ENCODE measurements around the gene CAPZB. TPM values are rescaled to one million over a fixed set of nuclear protein-coding genes. Genes with fewer than 3 reads are reported as not detected.

CAPZB gene
- total and polyA plus RNA-seq, 2 of the 4 experiments (the other 2 are of a cell fraction), result 216 to 304 TPM

DNA sequence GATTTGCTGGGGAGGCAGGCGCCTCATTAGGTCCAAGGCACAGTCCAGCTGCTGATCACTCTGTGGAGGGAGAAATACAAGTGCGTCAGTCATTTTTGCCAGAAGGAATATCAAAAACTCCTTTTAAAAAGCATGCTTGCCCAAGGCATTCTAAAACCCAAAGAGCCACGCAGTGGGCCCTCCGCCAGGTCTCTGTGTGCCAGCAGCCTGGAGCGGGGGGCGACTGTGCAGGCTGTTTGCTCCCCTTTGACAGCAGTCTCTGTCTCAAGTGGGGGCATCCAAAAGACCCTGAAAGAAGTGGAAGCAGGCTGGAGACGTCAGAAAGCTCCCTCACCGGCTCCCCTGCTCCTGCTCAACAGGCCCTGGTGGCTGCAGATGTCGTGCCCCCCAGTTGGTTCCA, 65.6 kb downstream of the CAPZB start:
- Histone ChIP-seq H3K4me2 (ENCODE audit: low read depth, low read length) (no peak overlapping the region), H3K4me1 (ENCODE audit: control insufficient read depth, insufficient read depth, low read length) (peaks cover 38% of the 10 kb centered on the region), H3K9ac (ENCODE audit: low read depth, low read length) (no peak overlapping the region), H4K8ac (ENCODE audit: low read depth in 2 of 2, low read length in 2 of 2) (peak overlapping the region in 1 of 2 experiments; percentile 70; a peak in 1 of 4 replicates), H3K4me3 (ENCODE audit: insufficient read depth, low read depth, low read length) (no peak overlapping the region), H2BK15ac (ENCODE audit: low read depth, low read length) (0 out of 3 replicates have a peak overlapping the region, but pooled peaks have one; percentile 19), H3K56ac (ENCODE audit: extremely low read depth, insufficient read depth, low read length) (no peak overlapping the region), H2BK120ac (ENCODE audit: low read depth, low read length) (peak overlapping the region; percentile 84), H2AK5ac (ENCODE audit: low read depth, low read length) (peak overlapping the region; percentile 43; the same call in 1 of the 2 replicates), H3K27me3 (ENCODE audit: control insufficient read depth, insufficient read depth, low read length) (no peaks in the 10 kb centered on the region), H2BK5ac (ENCODE audit: low read depth, low read length, poor library complexity, severe bottlenecking) (peak overlapping the region; percentile 86), H4K20me1 (ENCODE audit: insufficient read depth, low read length) (peaks cover 94% of the 10 kb centered on the region), H2AFZ (replicated peaks; ENCODE audit: low read length, poor library complexity) (no peak overlapping the region), H2AK9ac (replicated peaks; ENCODE audit: low read depth, low read length, poor library complexity) (no peak overlapping the region), H3K9me3 (ENCODE audit: control insufficient read depth, insufficient read depth, low read length) (no peaks in the 10 kb centered on the region), H3K23ac (ENCODE audit: low read depth, low read length) (peak overlapping the region; percentile 86), H4K5ac (ENCODE audit: low read depth, low read length) (peak overlapping the region; percentile 72; the same call in 1 of the 2 replicates), H3K18ac (ENCODE audit: low read depth, low read length) (peak overlapping the region; percentile 24), H4K91ac (ENCODE audit: insufficient read depth, low read depth, low read length) (peak overlapping the region; percentile 53; the same call in 1 of the 2 replicates), H3K36me3 (ENCODE audit: control insufficient read depth, insufficient read depth, low read length) (peaks cover 24% of the 10 kb centered on the region), H3K14ac (replicated peaks; ENCODE audit: low read depth, low read length) (peak overlapping the region; percentile 69), H3K27ac (ENCODE audit: insufficient read depth, low read length) (peak overlapping the region; percentile 14; the same call in 1 of the 2 replicates), H3K79me1 (ENCODE audit: low read depth in 1 of 2, low read length in 2 of 2) (peaks cover 39 to 96% of the 10 kb centered on the region in 2 experiments), H3K4ac (ENCODE audit: low read depth, low read length) (peak overlapping the region; percentile 85), H2BK20ac (ENCODE audit: low read depth, low read length) (peak overlapping the region; percentile 67; the same call in 1 of the 2 replicates), H3K9me1 (ENCODE audit: insufficient read depth, low read length) (peaks cover 47% of the 10 kb centered on the region)
- BruUV-seq (replicated peaks), result no TSS peak
- in situ Hi-C loops (cut with MboI; ENCODE audit: low sequenced_read_pairs) (no loop called here), intact Hi-C loops (cut with micrococcal nuclease) (no loop called here), dilution Hi-C loops (cut with HindIII; ENCODE audit: low sequenced_read_pairs, unreplicated experiment) (no loop called here)
- DNase-seq, result no peak
- TF ChIP-seq SMC3 (IDR thresholded peaks at IDR 0.05; ENCODE audit: low read depth, low read length) (no peak), RCOR1 (IDR thresholded peaks at IDR 0.05; ENCODE audit: insufficient replicate concordance, low read length) (no peak), CHD1 (IDR thresholded peaks at IDR 0.05; ENCODE audit: low read depth, low read length) (no peak), RAD21 (IDR thresholded peaks at IDR 0.05; ENCODE audit: low read length) (no peak), NFE2L2 (IDR thresholded peaks at IDR 0.05; ENCODE audit: low read depth, low read length) (no peak), FOS (IDR thresholded peaks at IDR 0.05; ENCODE audit: low read depth, low read length) (no peak), MAFK (IDR thresholded peaks at IDR 0.05; ENCODE audit: low read depth, low read length) (no peak), MXI1 (IDR thresholded peaks at IDR 0.05; ENCODE audit: borderline replicate concordance, low read depth, low read length) (no peak), POLR2A (IDR thresholded peaks at IDR 0.05; ENCODE audit: low read depth, low read length) (no peak), RFX5 (IDR thresholded peaks at IDR 0.05; ENCODE audit: low read depth, low read length) (no peak), BHLHE40 (IDR thresholded peaks at IDR 0.05; ENCODE audit: low read depth, low read length) (no peak)
- TF ChIP-seq, protein P1, sequence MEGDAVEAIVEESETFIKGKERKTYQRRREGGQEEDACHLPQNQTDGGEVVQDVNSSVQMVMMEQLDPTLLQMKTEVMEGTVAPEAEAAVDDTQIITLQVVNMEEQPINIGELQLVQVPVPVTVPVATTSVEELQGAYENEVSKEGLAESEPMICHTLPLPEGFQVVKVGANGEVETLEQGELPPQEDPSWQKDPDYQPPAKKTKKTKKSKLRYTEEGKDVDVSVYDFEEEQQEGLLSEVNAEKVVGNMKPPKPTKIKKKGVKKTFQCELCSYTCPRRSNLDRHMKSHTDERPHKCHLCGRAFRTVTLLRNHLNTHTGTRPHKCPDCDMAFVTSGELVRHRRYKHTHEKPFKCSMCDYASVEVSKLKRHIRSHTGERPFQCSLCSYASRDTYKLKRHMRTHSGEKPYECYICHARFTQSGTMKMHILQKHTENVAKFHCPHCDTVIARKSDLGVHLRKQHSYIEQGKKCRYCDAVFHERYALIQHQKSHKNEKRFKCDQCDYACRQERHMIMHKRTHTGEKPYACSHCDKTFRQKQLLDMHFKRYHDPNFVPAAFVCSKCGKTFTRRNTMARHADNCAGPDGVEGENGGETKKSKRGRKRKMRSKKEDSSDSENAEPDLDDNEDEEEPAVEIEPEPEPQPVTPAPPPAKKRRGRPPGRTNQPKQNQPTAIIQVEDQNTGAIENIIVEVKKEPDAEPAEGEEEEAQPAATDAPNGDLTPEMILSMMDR (conservative IDR thresholded peaks at IDR 0.05; ENCODE audit: low read depth, low read length), result no peak
- TF ChIP-seq, protein P2, sequence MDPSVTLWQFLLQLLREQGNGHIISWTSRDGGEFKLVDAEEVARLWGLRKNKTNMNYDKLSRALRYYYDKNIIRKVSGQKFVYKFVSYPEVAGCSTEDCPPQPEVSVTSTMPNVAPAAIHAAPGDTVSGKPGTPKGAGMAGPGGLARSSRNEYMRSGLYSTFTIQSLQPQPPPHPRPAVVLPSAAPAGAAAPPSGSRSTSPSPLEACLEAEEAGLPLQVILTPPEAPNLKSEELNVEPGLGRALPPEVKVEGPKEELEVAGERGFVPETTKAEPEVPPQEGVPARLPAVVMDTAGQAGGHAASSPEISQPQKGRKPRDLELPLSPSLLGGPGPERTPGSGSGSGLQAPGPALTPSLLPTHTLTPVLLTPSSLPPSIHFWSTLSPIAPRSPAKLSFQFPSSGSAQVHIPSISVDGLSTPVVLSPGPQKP (IDR thresholded peaks at IDR 0.05; ENCODE audit: borderline replicate concordance, low read depth, low read length), result no peak
- TF ChIP-seq, protein P3, sequence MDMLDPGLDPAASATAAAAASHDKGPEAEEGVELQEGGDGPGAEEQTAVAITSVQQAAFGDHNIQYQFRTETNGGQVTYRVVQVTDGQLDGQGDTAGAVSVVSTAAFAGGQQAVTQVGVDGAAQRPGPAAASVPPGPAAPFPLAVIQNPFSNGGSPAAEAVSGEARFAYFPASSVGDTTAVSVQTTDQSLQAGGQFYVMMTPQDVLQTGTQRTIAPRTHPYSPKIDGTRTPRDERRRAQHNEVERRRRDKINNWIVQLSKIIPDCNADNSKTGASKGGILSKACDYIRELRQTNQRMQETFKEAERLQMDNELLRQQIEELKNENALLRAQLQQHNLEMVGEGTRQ (IDR thresholded peaks at IDR 0.05; ENCODE audit: low read depth, low read length), result no peak
- no peak for ATAC-seq (ENCODE audit: low read depth)
- POLR2A ChIA-PET (ENCODE audit: unreplicated experiment), result no interaction called here
- CTCF ChIA-PET, result interaction anchor here (1.3 kb wide), 1 partner anchor 10 kb away, joined by 3 read pairs; no protein-coding TSS in a partner anchor
- WGBS, 2 experiments (ENCODE audit: extremely low coverage in 2 of 2, insufficient read length in 1 of 2), result 52% methylated on average over 5 of the region's 9 CpGs; no CpG with 5 or more reads in 1 of the 2 experiments
